ENCODE data around the gene TTBK1. TPM values are rescaled to one million over a fixed set of nuclear protein-coding genes. Genes with fewer than 3 reads are reported as not detected.

The TTBK1 gene
- total RNA-seq, 6 experiments from 2014 or later: 0.83 to 1.6 (median 0.87) TPM

GRCh38 chr6:43280234-43280633 is 37.0 kb downstream of the TTBK1 start:
- Histone ChIP-seq H3K9me3 (no peaks in the 10 kb centered on the region), H3K36me3 (no peaks in the 10 kb centered on the region), H3K4me3 (no peak overlapping the region), H3K4me1 (peaks cover 0 to 39% (median 19%) of the 10 kb centered on the region in 4 donors), H3K27me3 (no peaks in the 10 kb centered on the region), H3K27ac (no peak overlapping the region)
- no peak for DNase-seq
- ATAC-seq: no peak
- TF ChIP-seq POLR2A (IDR thresholded peaks at IDR 0.05) (no peak), CTCF (IDR thresholded peaks at IDR 0.05) (no peak)
- intact Hi-C loops (cut with DNase I): no loop called here
- WGBS (ENCODE audit: insufficient coverage, low coverage, low lambda C conversion rate, missing lambda C conversion rate): 100% methylated on average over 1 of the region's 2 CpGs

- intact Hi-C loops (cut with DNase I): no loop called here
- peaks cover 0 to 25% (median 11%) of the 10 kb centered on the region in 4 donors for H3K4me1 ChIP-seq
- TF ChIP-seq CTCF (IDR thresholded peaks at IDR 0.05) (no peak), POLR2A (IDR thresholded peaks at IDR 0.05) (no peak)
- no peak overlapping the region for H3K4me3 ChIP-seq
- no CpG with 5 or more reads among the region's 9 CpGs for WGBS (ENCODE audit: insufficient coverage, low coverage, low lambda C conversion rate, missing lambda C conversion rate)
- no peaks in the 10 kb centered on the region for H3K36me3 ChIP-seq
- no peaks in the 10 kb centered on the region for H3K9me3 ChIP-seq
- no peak overlapping the region for H3K27ac ChIP-seq
- ATAC-seq (no peak), DNase-seq (no peak)
- H3K27me3 ChIP-seq: no peaks in the 10 kb centered on the region
These were observed 38.8 kb downstream of the TTBK1 start for GRCh38 chr6:43282060-43282459.

GRCh38 chr6:43282636-43283513 is 39.6 kb downstream of the TTBK1 start:
- intact Hi-C loops (cut with DNase I): no loop called here
- 74% methylated on average over 5 of the region's 32 CpGs for WGBS (ENCODE audit: insufficient coverage, low coverage, low lambda C conversion rate, missing lambda C conversion rate)
- ATAC-seq (no peak), DNase-seq (no peak)
- Histone ChIP-seq H3K4me1 (peaks cover 0 to 22% (median 7%) of the 10 kb centered on the region in 4 donors), H3K4me3 (no peak overlapping the region), H3K27me3 (no peaks in the 10 kb centered on the region), H3K36me3 (no peaks in the 10 kb centered on the region), H3K27ac (no peak overlapping the region), H3K9me3 (no peaks in the 10 kb centered on the region)
- TF ChIP-seq POLR2A (IDR thresholded peaks at IDR 0.05) (no peak), CTCF (IDR thresholded peaks at IDR 0.05) (no peak)

GRCh38 chr6:43283514-43283901 is 40.2 kb downstream of the TTBK1 start:
- Histone ChIP-seq H3K4me3 (no peak overlapping the region), H3K9me3 (no peaks in the 10 kb centered on the region), H3K27me3 (no peaks in the 10 kb centered on the region), H3K27ac (no peak overlapping the region), H3K4me1 (peaks cover 0 to 15% (median 4%) of the 10 kb centered on the region in 4 donors), H3K36me3 (no peaks in the 10 kb centered on the region)
- TF ChIP-seq CTCF (IDR thresholded peaks at IDR 0.05): no peak
- TF ChIP-seq POLR2A (IDR thresholded peaks at IDR 0.05): no peak
- DNase-seq (no peak), ATAC-seq (no peak)
- intact Hi-C loops (cut with DNase I): no loop called here
- WGBS (ENCODE audit: insufficient coverage, low coverage, low lambda C conversion rate, missing lambda C conversion rate): no CpG with 5 or more reads among the region's 18 CpGs
